HFF-Myc (cell line): ENCODE measurements around the gene ZNF70.

ENCODE experiments used
- DNase-seq: peaks from one replicate; pipeline ENCODE4 v3.0.0-alpha.2; 2011; ENCODE audit warnings: low read depth; ENCODE audit errors: extremely low read depth
- H3K4me3 ChIP-seq: replicated peaks from 2 replicates; pipeline ENCODE4 v1.5.1; 2011; ENCODE audit warnings: low read depth, mild to moderate bottlenecking, control low read depth, low read length
- TF ChIP-seq, protein P1 (sequence below): IDR thresholded peaks from 2 replicates; pipeline ENCODE4 v1.5.1; 2012; ENCODE audit warnings: mild to moderate bottlenecking, low read depth, low read length, control low read depth; ENCODE audit errors: missing control alignments

The ZNF70 gene

DNA sequence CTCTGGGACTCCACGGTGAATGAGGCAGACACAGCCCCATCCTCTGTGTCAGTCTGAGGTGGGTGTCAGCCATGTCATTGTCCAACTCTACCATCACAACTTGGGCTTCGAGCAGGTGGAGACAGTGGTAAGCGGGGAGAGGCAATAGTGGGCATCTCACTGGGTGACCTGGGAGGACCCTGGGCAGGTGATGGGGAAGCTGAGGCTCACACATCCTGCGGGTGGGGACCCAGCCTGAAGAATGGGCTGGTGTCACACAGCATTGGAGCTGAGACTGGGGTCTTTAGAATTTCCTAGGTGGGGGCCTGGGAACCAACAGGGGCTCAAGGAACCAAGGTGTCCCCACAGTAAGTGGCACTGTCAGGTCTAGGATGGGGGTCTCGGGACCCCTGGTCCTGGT, 28.8 kb upstream of the ZNF70 start:
- TF ChIP-seq, protein P1, sequence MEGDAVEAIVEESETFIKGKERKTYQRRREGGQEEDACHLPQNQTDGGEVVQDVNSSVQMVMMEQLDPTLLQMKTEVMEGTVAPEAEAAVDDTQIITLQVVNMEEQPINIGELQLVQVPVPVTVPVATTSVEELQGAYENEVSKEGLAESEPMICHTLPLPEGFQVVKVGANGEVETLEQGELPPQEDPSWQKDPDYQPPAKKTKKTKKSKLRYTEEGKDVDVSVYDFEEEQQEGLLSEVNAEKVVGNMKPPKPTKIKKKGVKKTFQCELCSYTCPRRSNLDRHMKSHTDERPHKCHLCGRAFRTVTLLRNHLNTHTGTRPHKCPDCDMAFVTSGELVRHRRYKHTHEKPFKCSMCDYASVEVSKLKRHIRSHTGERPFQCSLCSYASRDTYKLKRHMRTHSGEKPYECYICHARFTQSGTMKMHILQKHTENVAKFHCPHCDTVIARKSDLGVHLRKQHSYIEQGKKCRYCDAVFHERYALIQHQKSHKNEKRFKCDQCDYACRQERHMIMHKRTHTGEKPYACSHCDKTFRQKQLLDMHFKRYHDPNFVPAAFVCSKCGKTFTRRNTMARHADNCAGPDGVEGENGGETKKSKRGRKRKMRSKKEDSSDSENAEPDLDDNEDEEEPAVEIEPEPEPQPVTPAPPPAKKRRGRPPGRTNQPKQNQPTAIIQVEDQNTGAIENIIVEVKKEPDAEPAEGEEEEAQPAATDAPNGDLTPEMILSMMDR = no peak
- no peak overlapping the region for H3K4me3 ChIP-seq
- no peak for DNase-seq

DNA sequence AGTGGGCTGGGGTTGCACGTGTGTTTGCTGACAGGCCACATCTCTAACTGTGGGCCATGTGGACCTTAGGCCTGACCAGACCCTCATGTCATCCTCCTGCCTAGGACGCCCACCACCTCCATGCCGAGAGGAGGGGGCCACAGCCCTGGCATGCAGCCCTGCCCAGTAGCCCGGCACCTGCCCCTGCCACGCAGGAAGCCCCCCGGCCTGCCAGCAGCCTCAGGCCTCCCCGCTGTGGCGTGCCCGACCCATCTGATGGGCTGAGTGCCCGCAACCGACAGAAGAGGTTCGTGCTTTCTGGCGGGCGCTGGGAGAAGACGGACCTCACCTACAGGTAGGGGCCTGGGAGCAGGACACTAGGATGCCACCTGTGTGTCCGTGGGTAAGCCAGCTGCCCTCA, 28.2 kb upstream of the ZNF70 start:
- TF ChIP-seq, protein P1 = no peak
- no peak overlapping the region for H3K4me3 ChIP-seq
- no peak for DNase-seq

DNA sequence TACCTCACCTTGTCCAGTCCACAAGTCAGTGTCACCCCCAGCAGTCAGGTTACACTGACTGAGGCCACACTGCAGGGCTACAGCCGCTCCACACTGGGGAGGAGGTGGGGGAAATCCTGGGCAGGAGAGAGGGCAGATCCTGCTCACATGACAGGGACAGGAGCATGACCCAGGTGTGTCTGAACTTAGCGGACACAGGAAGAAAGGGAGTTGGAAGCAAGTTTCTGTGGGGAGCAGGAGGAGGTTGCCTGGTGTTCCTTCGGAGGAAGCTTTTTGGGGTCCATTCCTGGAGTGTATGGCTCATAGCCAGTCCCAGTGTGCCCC, 27.6 kb upstream of the ZNF70 start:
- TF ChIP-seq, protein P1 = no peak
- no peak for DNase-seq
- H3K4me3 ChIP-seq = no peak overlapping the region

DNA sequence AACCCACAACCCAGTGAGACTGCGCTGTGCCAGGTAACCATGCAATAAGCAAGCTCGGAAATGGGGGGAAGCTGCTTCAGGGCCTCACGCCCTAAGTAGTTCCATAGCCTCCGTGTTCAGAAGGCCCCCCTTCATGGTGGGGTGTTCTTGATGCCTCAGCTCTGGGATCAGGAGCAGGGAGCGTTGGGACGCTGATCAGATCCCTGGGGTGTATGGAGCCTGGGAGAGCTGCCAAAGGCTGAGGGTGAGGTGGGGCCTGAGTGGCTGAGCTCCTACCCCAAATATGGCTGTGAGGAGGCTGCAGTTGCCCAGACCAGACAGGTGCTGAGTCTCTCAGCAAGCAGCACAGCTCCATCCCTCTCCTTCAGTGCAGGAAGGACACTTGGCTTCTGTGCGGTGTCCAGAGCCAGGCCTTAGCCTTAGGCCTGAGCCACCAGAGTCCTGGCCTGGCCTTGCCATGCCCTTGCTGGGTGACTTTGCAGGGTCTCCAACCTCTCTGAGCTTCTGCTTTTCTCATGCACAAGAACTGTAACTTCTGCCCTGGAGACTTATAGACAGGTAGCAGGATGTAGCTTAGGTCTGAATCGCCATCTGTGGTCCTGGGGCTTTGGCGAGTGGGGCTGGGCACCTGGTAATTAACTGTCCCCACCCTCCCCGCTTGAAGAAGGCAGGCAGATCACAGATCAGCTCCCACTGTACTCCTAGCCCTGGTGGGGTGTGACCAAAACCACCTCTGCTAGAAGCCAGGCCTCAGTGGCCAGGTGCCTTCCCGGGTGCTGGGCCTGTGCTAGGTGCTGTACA, 27.1 kb upstream of the ZNF70 start:
- TF ChIP-seq, protein P1 = no peak
- no peak overlapping the region for H3K4me3 ChIP-seq
- no peak for DNase-seq

DNA sequence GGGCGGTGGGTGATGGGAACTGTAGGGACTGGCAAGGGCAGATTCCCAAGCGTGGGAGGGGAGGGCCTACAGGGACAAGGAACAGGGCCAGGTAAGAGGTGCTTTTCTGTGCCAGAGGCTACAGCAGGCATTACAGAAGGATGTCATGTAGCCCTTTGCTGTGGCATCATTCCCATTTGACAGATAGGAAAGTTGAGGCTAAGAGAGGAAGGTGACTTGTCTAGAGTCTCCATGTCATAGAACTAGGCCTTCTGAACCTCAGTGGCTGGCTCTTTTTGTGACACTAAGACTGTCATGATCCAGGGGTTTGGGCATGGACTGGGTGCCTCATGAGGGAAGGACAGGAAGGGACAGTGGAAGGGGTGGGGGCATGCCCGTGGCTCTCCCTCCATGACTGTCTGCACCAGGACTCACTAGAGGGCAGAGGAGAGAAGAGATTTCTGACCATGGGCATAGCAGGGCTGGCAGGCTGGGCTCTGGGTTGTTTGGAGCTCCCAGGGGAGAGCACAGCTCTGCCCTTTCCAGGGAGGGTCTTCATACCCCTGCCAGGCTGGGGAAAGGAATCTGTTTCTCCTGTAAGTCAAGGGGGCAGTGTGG, 25.0 kb upstream of the ZNF70 start:
- TF ChIP-seq, protein P1 = no peak
- H3K4me3 ChIP-seq = no peak overlapping the region
- no peak for DNase-seq

DNA sequence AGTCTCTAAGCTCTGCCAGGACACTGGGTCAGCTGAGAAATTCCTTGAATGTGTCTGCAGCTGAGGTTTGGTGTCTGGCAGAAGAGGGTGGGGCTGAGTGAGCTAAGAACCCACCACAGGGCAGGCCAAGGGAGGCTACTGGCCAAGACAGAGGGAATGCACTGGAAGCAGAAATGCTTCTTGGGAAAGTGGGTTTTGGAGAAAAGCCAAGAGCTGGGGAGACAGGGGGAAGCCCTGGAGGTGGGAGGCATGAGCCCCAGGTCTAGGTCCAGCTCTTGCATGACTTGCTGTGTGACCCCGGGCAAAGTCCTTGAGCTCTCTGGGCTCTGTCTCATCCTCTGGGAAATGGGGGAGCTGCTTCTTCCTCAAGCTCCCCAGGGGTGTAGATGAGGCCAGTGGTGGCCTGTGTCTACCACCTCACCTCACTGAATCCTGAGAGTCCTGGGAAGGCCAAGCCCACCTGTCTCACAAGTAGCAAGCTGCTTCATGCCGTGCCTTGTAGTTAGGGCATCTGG, 24.1 kb upstream of the ZNF70 start:
- no peak overlapping the region for H3K4me3 ChIP-seq
- TF ChIP-seq, protein P1 = no peak
- DNase-seq = no peak
